ENCODE data around the gene DENND2C.

GRCh38 chr1:114607223-114607622 is 62.6 kb downstream of the DENND2C start:
- no peak for TF ChIP-seq POLR2AphosphoS5 (IDR thresholded peaks at IDR 0.05)
- TF ChIP-seq CTCF (IDR thresholded peaks at IDR 0.05) = no peak

Data from prostate gland (tissue), 2 donors.